Natural killer cell (primary cell): ENCODE results near the gene NFATC4. TPM values are rescaled to one million over a fixed set of nuclear protein-coding genes. Genes with fewer than 3 reads are reported as not detected.
A peak's percentile ranks its signal among the peaks of the same experiment; 100 is the strongest.

Experiments
- ATAC-seq, 3 donors: fragments of 150-1000 bp in 2 of 3; fragments of 200-7000 bp in 1 of 3; cut with Tn5 transposase; 1 replicate in 1 of 3; 2 replicates in 2 of 3; pipeline ENCODE4 v1.10.0; 2021; ENCODE audit warnings: mild to moderate bottlenecking in 2 of 3, moderate library complexity in 2 of 3
- DNase-seq, 2 donors: peaks; one replicate each; pipeline versions ENCODE4 v3.0.0 to v3.0.0-alpha.2; 2013 to 2021; ENCODE audit warnings: mixed read lengths in 1 of 2
- H3K27ac ChIP-seq: one replicate; pipeline ENCODE4 v1.5.1; 2013; ENCODE audit warnings: mild to moderate bottlenecking, low read length
- H3K27me3 ChIP-seq: one replicate; pipeline ENCODE4 v1.6.1; 2013; ENCODE audit warnings: low read length; ENCODE audit not compliant: control insufficient read depth, insufficient read depth
- H3K36me3 ChIP-seq: one replicate; pipeline ENCODE4 v1.6.1; 2013; ENCODE audit warnings: low read length; ENCODE audit not compliant: control insufficient read depth, insufficient read depth
- H3K4me1 ChIP-seq: one replicate; pipeline ENCODE4 v1.6.1; 2013; ENCODE audit warnings: low read length; ENCODE audit not compliant: control insufficient read depth, insufficient read depth
- H3K4me3 ChIP-seq: one replicate; pipeline ENCODE4 v1.5.1; 2013; ENCODE audit warnings: low read length
- H3K9me3 ChIP-seq: one replicate; pipeline ENCODE4 v1.6.1; 2013; ENCODE audit warnings: low read length; ENCODE audit not compliant: control insufficient read depth, insufficient read depth
- H3K27ac Mint-ChIP-seq, 2 donors: one replicate each; pipeline ENCODE4 v1.8.0; 2022; ENCODE audit warnings: mild to moderate bottlenecking in 2 of 2, mixed read lengths in 2 of 2, moderate library complexity in 1 of 2
- H3K27me3 Mint-ChIP-seq, 2 donors: one replicate each; pipeline ENCODE4 v1.8.0; 2022; ENCODE audit warnings: low read depth in 2 of 2, mixed read lengths in 2 of 2
- H3K36me3 Mint-ChIP-seq: one replicate; pipeline ENCODE4 v1.8.0; 2022; ENCODE audit warnings: mixed read lengths
- H3K4me1 Mint-ChIP-seq, 2 donors: one replicate each; pipeline ENCODE4 v1.8.0; 2022; ENCODE audit warnings: mixed read lengths in 2 of 2
- H3K4me3 Mint-ChIP-seq: one replicate; pipeline ENCODE4 v1.8.0; 2022; ENCODE audit warnings: mild to moderate bottlenecking, moderate library complexity, mixed read lengths
- H3K9me3 Mint-ChIP-seq, 2 donors: one replicate each; pipeline ENCODE4 v1.8.0; 2022; ENCODE audit warnings: mixed read lengths in 2 of 2
- CTCF ChIP-seq: fragments of 200-600 bp; IDR thresholded peaks from one replicate; pipeline ENCODE4 v1.8.0; 2022; ENCODE audit warnings: antibody characterized with exemption
- WGBS: methylation state at CpG from one replicate; pipeline ENCODE4 v1.1.7; 2013; ENCODE audit warnings: missing lambda C conversion rate; ENCODE audit not compliant: insufficient coverage; 5-methylcytosine and 5-hydroxymethylcytosine counted together
- intact Hi-C: fragments of 100-400 bp; cut with micrococcal nuclease; formaldehyde crosslinking; loops from one replicate; pipeline ENCODE4 v1.14.2; 2022
- total RNA-seq, 4 donors: library from RNA; stranded (reverse); fragments of 120-200 nt in 1 of 4; gene quantifications; one replicate each; pipeline versions ENCODE4 v1.2.3 to v1.2.4, GENCODE V29; 2013 to 2022

NFATC4 gene
- total RNA-seq, 3 donors from 2014 or later (not counting 1 experiment from before 2014, with no cell fraction given): not detected

DNA sequence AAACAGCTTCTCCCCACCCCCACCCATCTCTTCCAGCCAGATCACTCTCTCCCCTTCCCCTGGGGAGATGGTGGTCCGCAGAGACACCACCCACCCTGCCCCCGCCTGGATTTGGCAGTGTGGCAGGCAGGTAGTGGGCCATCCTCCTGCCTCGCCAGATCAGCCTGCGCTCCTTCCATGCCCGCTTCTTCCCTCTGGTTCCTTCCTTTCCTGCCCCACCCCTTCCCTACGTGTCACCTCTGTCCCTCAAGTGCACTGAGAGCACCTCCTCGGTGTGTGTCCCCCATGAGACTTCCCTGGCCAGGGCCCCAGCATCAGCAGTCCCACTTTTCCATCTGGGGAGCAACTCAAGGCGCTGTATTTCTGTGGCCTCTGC, 31.5 kb downstream of the NFATC4 start:
- no peaks in the 10 kb centered on the region for H3K9me3 ChIP-seq
- intact Hi-C loops: no loop called here
- H3K27ac Mint-ChIP-seq: peak overlapping the region in 1 of 2 donors; percentile 51
- peak overlapping the region; percentile 26 for H3K4me3 ChIP-seq
- no peak for TF ChIP-seq CTCF
- H3K27ac ChIP-seq: no peak overlapping the region
- H3K4me1 Mint-ChIP-seq: peaks cover 6 to 15% of the 10 kb centered on the region in 2 donors
- ATAC-seq (no peak), DNase-seq (no peak)
- no peaks in the 10 kb centered on the region for H3K36me3 ChIP-seq
- H3K27me3 ChIP-seq: peaks cover 9% of the 10 kb centered on the region
- no peaks in the 10 kb centered on the region for H3K36me3 Mint-ChIP-seq
- H3K4me1 ChIP-seq: peaks cover 9% of the 10 kb centered on the region
- WGBS: 38% methylated on average over 8 of the region's 8 CpGs
- peaks cover 24 to 30% of the 10 kb centered on the region in 2 donors for H3K27me3 Mint-ChIP-seq
- peak overlapping the region; percentile 75 for H3K4me3 Mint-ChIP-seq
- no peaks in the 10 kb centered on the region for H3K9me3 Mint-ChIP-seq

- ATAC-seq (no peak), DNase-seq (no peak)
- intact Hi-C loops: no loop called here
- Histone ChIP-seq H3K4me1 (peaks cover 9% of the 10 kb centered on the region), H3K27me3 (peaks cover 9% of the 10 kb centered on the region), H3K36me3 (no peaks in the 10 kb centered on the region), H3K9me3 (no peaks in the 10 kb centered on the region), H3K27ac (no peak overlapping the region), H3K4me3 (no peak overlapping the region)
- Mint-ChIP-seq H3K9me3 (no peaks in the 10 kb centered on the region), H3K27me3 (peaks cover 30 to 34% of the 10 kb centered on the region in 2 donors), H3K36me3 (no peaks in the 10 kb centered on the region), H3K4me1 (peaks cover 6 to 15% of the 10 kb centered on the region in 2 donors), H3K4me3 (peak overlapping the region; percentile 75), H3K27ac (peak overlapping the region in 1 of 2 donors; percentile 51)
- no peak for TF ChIP-seq CTCF
- WGBS: 85% methylated on average over 4 of the region's 4 CpGs
These were observed 32.2 kb downstream of the NFATC4 start for GRCh38 chr14:24399999-24400718.

GRCh38 chr14:24401810-24402702, 34.1 kb downstream of the NFATC4 start:
- Mint-ChIP-seq H3K27ac (peak overlapping the region in 1 of 2 donors; percentile 7), H3K9me3 (no peaks in the 10 kb centered on the region), H3K36me3 (no peaks in the 10 kb centered on the region), H3K4me1 (peaks cover 0 to 9% of the 10 kb centered on the region in 2 donors), H3K27me3 (peaks cover 34 to 37% of the 10 kb centered on the region in 2 donors), H3K4me3 (no peak overlapping the region)
- DNase-seq (no peak), ATAC-seq (no peak)
- no peak overlapping the region for H3K4me3 ChIP-seq
- H3K27ac ChIP-seq: no peak overlapping the region
- peaks cover 9% of the 10 kb centered on the region for H3K27me3 ChIP-seq
- WGBS: 69% methylated on average over 9 of the region's 9 CpGs
- intact Hi-C loops: no loop called here
- H3K4me1 ChIP-seq: peaks cover 9% of the 10 kb centered on the region
- H3K9me3 ChIP-seq: no peaks in the 10 kb centered on the region
- no peak for TF ChIP-seq CTCF
- H3K36me3 ChIP-seq: no peaks in the 10 kb centered on the region
